Measurements from ENCODE around the gene GALNT3. TPM values are rescaled to one million over a fixed set of nuclear protein-coding genes. Genes with fewer than 3 reads are reported as not detected.

Gene GALNT3
- total RNA-seq (2016; rRNA removed; fragmentation: Illumina TruSeq; extraction: Trizol) (0.29 TPM in 1 of 2 replicates, not detected in the other), polyA plus RNA-seq (2011; rRNA removed) (0.27 and 0.30 TPM in 2 replicates), polyA minus RNA-seq (2011; rRNA and poly(A)+ RNA removed; ENCODE audit: low replicate concordance) (0.04 TPM in 1 of 2 replicates, not detected in the other), Bru-seq, nascent RNA (percentile 38 among the genes with signal in this experiment), BruChase-seq, experiment 1, labeled RNA remaining after a 6-hour chase (percentile 44 among the genes with signal in this experiment), BruChase-seq, experiment 2, labeled RNA remaining after a 2-hour chase (percentile 42 among the genes with signal in this experiment)
- not detected in 2 replicates for total RNA-seq (2016; cell fraction: cytosol; rRNA removed; fragmentation: Illumina TruSeq; extraction: Trizol; ENCODE audit: low read depth)
- total RNA-seq (2016; cell fraction: insoluble cytoplasmic fraction; rRNA removed; fragmentation: Illumina TruSeq; extraction: Trizol), result 0.22 TPM in 1 of 2 replicates, not detected in the other
- 0.06 TPM in 1 of 2 replicates, not detected in the other for total RNA-seq (2016; cell fraction: membrane; rRNA removed; fragmentation: Illumina TruSeq; extraction: Trizol)
- total RNA-seq (2016; cell fraction: nucleus; rRNA removed; fragmentation: Illumina TruSeq; extraction: Trizol), result 0.28 and 0.65 TPM in 2 replicates
- 0.06 TPM in 1 of 2 replicates, not detected in the other for polyA plus RNA-seq (2011; cell fraction: cytosol; rRNA removed)
- 0.72 and 0.99 TPM in 2 replicates for polyA plus RNA-seq (2011; cell fraction: nucleus; rRNA removed)
- polyA plus RNA-seq (2012), result 0.55 and 1.2 TPM in 2 replicates
- polyA plus RNA-seq (2016; cell fraction: cytosol; fragmentation: Illumina TruSeq; extraction: Trizol; ENCODE audit: low read depth), result not detected in 2 replicates
- polyA plus RNA-seq (2016; cell fraction: insoluble cytoplasmic fraction; fragmentation: Illumina TruSeq; extraction: Trizol; ENCODE audit: low read depth), result 0.16 TPM in 1 of 2 replicates, not detected in the other
- not detected in 2 replicates for polyA plus RNA-seq (2016; cell fraction: membrane; fragmentation: Illumina TruSeq; extraction: Trizol; ENCODE audit: low read depth)
- polyA plus RNA-seq (2016; cell fraction: nucleus; fragmentation: Illumina TruSeq; extraction: Trizol; ENCODE audit: insufficient read depth, low read depth), result 0.92 and 1.8 TPM in 2 replicates
- not detected in 2 replicates for polyA minus RNA-seq (2011; cell fraction: cytosol; rRNA and poly(A)+ RNA removed)
- polyA minus RNA-seq (2011; cell fraction: nucleus; rRNA and poly(A)+ RNA removed), result 0.39 and 2.0 TPM in 2 replicates
- long read RNA-seq, experiment 1, result 0 reads
- long read RNA-seq, experiment 2, result 0 reads

DNA sequence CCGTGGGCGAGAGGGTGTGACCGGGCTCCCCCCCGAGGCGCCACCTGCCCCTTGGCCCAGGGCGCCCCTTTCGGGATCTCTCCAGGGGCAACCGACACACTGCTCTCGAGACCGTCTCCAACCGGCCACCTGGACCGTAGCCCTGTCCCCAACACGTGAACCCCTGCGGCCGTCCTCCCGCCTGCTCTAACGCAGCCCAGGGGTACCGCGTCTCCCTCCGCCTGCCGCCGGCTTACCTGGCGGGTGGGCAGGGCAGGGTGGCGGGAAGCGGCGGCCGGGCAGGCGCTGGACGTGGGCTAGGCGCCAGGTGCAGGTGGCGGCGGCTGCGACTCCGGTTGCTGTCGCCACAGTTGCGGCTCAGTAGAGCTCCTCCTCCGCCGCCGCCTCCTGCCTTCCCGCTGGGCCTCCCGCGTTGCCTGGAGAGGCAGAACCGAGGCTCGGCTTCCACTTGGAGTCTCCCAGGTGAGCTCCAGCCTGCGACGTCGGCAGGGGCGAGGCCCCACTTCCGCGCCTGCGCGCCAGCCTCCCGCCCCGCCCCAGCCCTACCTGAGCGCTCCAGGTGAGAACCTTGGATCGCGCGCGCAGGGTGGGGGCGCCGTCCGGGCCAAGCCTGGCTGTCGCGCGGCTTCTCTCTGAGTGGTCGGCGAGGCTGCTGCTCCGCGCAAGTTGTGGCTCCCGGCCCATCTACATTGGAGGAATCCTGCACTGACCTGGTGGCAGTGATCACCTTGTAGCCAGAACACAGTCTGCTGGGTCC is at the start of gene GALNT3:
Gene GALNT3 (minus strand): TSS at position 469 of the 757 bp plus-strand sequence. CDS start 23,547 bp downstream, outside the sequence.
- H3K4me1 ChIP-seq (ENCODE audit: insufficient read depth, low read length), result 0 out of 2 replicates have a peak, but pooled peaks cover 12% of the 10 kb centered on the region
- peak; percentile 87 for ATAC-seq
- H3K4me3 ChIP-seq (replicated peaks in 1 of 3; ENCODE audit: insufficient read depth in 1 of 3, low read depth in 2 of 3, low read length in 3 of 3), result peak within 1 kb of the TSS in 2 of 3 experiments; percentile 20 to 56; a peak in 3 of 6 replicates
- peaks cover 14 to 38% of the 10 kb centered on the region in 2 experiments; a peak in 4 of 5 replicates for H3K27me3 ChIP-seq (ENCODE audit: control insufficient read depth in 1 of 2, insufficient read depth in 2 of 2, low read length in 2 of 2)
- intact Hi-C loops (cut with micrococcal nuclease; ENCODE audit: unreplicated experiment), result no loop called here
- BruUV-seq (replicated peaks), result no TSS peak
- no peak for DNase-seq (ENCODE audit: low spot score)
- in situ Hi-C loops (cut with HindIII; ENCODE audit: extremely low pct_ligation_motif_present, low pct_unique_long_range_greater_than_20kb), result no loop called here
- no peak within 1 kb of the TSS for H2AFZ ChIP-seq (ENCODE audit: low read length)
- H3K9ac ChIP-seq (ENCODE audit: insufficient read depth, low read depth, low read length), result no peak within 1 kb of the TSS
- H3K9me3 ChIP-seq (ENCODE audit: low read length), result no peaks in the 10 kb centered on the region
- no peaks in the 10 kb centered on the region for H4K20me1 ChIP-seq (ENCODE audit: insufficient read depth, low read length)
- no peak for FAIRE-seq
- CTCF ChIA-PET (ENCODE audit: low intra/inter-chr PET ratio, low total read pairs), result no interaction called here
- no peaks in the 10 kb centered on the region for H3K36me3 ChIP-seq (replicated peaks in 1 of 2; ENCODE audit: control insufficient read depth in 1 of 2, insufficient read depth in 2 of 2, low read length in 2 of 2)
- no peaks in the 10 kb centered on the region for H3K79me2 ChIP-seq (ENCODE audit: insufficient read depth, low read length)
- 47% methylated on average over 19 of the region's 70 CpGs for WGBS (ENCODE audit: low lambda C conversion rate)
- peak within 1 kb of the TSS; percentile 66 for H3K4me2 ChIP-seq (ENCODE audit: low read depth, low read length)
- no peak within 1 kb of the TSS for H3K27ac ChIP-seq (ENCODE audit: extremely low read length, insufficient read depth, low read length)
- POLR2A ChIA-PET, result no interaction called here
- TF ChIP-seq ZMYM4 (CRISPR knock-in tag; IDR thresholded peaks at IDR 0.05) (peak; percentile 10; the same call in 1 of the 2 replicates), ZNF138 (CRISPR knock-in tag; IDR thresholded peaks at IDR 0.05; ENCODE audit: low read depth) (no peak), CBX5 (CRISPR knock-in tag; IDR thresholded peaks at IDR 0.05; ENCODE audit: borderline replicate concordance) (no peak), KLF12 (CRISPR knock-in tag; IDR thresholded peaks at IDR 0.05; ENCODE audit: borderline replicate concordance) (no peak), MBNL3 (CRISPR knock-in tag; conservative IDR thresholded peaks at IDR 0.05) (no peak), KDM6A (CRISPR knock-in tag; IDR thresholded peaks at IDR 0.05; ENCODE audit: low read depth) (no peak), BRCA1 (CRISPR knock-in tag; IDR thresholded peaks at IDR 0.05) (no peak), ZNF367 (CRISPR knock-in tag; IDR thresholded peaks at IDR 0.05; ENCODE audit: borderline replicate concordance) (no peak), TCF12 (IDR thresholded peaks at IDR 0.05) (no peak), TCF12 (CRISPR knock-in tag; IDR thresholded peaks at IDR 0.05) (no peak), RAD21 (CRISPR knock-in tag; IDR thresholded peaks at IDR 0.05) (no peak), MTF2 (CRISPR knock-in tag; IDR thresholded peaks at IDR 0.05; ENCODE audit: borderline replicate concordance) (peak; percentile 81; the same call in 1 of the 2 replicates), ZNF878 (CRISPR knock-in tag; IDR thresholded peaks at IDR 0.05) (no peak)
- TF ChIP-seq, protein P1, sequence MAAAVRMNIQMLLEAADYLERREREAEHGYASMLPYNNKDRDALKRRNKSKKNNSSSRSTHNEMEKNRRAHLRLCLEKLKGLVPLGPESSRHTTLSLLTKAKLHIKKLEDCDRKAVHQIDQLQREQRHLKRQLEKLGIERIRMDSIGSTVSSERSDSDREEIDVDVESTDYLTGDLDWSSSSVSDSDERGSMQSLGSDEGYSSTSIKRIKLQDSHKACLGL (CRISPR knock-in tag; IDR thresholded peaks at IDR 0.05), result peak; percentile 49; the same call in 1 of the 2 replicates
- TF ChIP-seq, protein P2, sequence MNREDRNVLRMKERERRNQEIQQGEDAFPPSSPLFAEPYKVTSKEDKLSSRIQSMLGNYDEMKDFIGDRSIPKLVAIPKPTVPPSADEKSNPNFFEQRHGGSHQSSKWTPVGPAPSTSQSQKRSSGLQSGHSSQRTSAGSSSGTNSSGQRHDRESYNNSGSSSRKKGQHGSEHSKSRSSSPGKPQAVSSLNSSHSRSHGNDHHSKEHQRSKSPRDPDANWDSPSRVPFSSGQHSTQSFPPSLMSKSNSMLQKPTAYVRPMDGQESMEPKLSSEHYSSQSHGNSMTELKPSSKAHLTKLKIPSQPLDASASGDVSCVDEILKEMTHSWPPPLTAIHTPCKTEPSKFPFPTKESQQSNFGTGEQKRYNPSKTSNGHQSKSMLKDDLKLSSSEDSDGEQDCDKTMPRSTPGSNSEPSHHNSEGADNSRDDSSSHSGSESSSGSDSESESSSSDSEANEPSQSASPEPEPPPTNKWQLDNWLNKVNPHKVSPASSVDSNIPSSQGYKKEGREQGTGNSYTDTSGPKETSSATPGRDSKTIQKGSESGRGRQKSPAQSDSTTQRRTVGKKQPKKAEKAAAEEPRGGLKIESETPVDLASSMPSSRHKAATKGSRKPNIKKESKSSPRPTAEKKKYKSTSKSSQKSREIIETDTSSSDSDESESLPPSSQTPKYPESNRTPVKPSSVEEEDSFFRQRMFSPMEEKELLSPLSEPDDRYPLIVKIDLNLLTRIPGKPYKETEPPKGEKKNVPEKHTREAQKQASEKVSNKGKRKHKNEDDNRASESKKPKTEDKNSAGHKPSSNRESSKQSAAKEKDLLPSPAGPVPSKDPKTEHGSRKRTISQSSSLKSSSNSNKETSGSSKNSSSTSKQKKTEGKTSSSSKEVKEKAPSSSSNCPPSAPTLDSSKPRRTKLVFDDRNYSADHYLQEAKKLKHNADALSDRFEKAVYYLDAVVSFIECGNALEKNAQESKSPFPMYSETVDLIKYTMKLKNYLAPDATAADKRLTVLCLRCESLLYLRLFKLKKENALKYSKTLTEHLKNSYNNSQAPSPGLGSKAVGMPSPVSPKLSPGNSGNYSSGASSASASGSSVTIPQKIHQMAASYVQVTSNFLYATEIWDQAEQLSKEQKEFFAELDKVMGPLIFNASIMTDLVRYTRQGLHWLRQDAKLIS (CRISPR knock-in tag; IDR thresholded peaks at IDR 0.05), result no peak

All from HepG2 (cell line).